H1 (cell line): Measurements from ENCODE around the gene SCN11A. TPM values are rescaled to one million over a fixed set of nuclear protein-coding genes. Genes with fewer than 3 reads are reported as not detected.

Source experiments
- CTCF ChIA-PET: fragments of 300-600 bp; sonication (Branson Sonifier 250); formaldehyde crosslinking; loops from one replicate; lab custom pipeline; 2021; ENCODE audit not compliant: partially characterized antibody; lab: Charles Lee
- POLR2A ChIA-PET: fragments of 300-600 bp; sonication (Branson Sonifier 250); formaldehyde crosslinking; loops from one replicate; lab custom pipeline; 2021; ENCODE audit warnings: inconsistent platforms; ENCODE audit not compliant: partially characterized antibody; lab: Charles Lee
- DNase-seq, 2 experiments: peaks; one replicate each; pipeline versions ENCODE4 v3.0.0 to v3.0.0-alpha.2; 2010 to 2022; ENCODE audit warnings: low spot score in 2 of 2, low read depth in 1 of 2, mixed read lengths in 1 of 2
- FAIRE-seq: peaks from 2 replicates; lab custom pipeline; 2011; peaks lifted over from hg19 to GRCh38; lab: Jason Lieb, UNC
- H2AFZ ChIP-seq: 2 replicates; pipeline ENCODE4 v1.8.1; 2012; ENCODE audit warnings: low read length, inconsistent platforms
- H2AK5ac ChIP-seq: 2 replicates; pipeline ENCODE4 v1.6.1; 2013; ENCODE audit warnings: low read depth, low read length
- H2BK120ac ChIP-seq: replicated peaks from 2 replicates; pipeline ENCODE3; 2013; ENCODE audit warnings: low read depth, low read length, inconsistent platforms
- H2BK12ac ChIP-seq: 2 replicates; pipeline ENCODE4 v1.6.1; 2013; ENCODE audit warnings: low read depth, low read length
- H2BK15ac ChIP-seq: 2 replicates; pipeline ENCODE4 v1.6.1; 2013; ENCODE audit warnings: low read length
- H2BK20ac ChIP-seq: 2 replicates; pipeline ENCODE4 v1.6.1; 2013; ENCODE audit warnings: low read length
- H2BK5ac ChIP-seq: 2 replicates; pipeline ENCODE4 v1.6.1; 2013; ENCODE audit warnings: low read depth, low read length
- H3K14ac ChIP-seq: 2 replicates; pipeline ENCODE4 v1.6.1; 2013; ENCODE audit warnings: inconsistent platforms; ENCODE audit not compliant: insufficient read length
- H3K18ac ChIP-seq: 2 replicates; pipeline ENCODE4 v1.6.1; 2013; ENCODE audit warnings: low read length; ENCODE audit errors: extremely low read depth
- H3K23ac ChIP-seq: 2 replicates; pipeline ENCODE4 v1.6.1; 2013; ENCODE audit warnings: inconsistent platforms; ENCODE audit not compliant: insufficient read length
- H3K23me2 ChIP-seq: 2 replicates; pipeline ENCODE4 v1.6.1; 2013; ENCODE audit warnings: low read depth, low read length
- H3K27ac ChIP-seq: 2 replicates; pipeline ENCODE4 v1.6.1; 2011; ENCODE audit warnings: low read depth, low read length, inconsistent platforms
- H3K27me3 ChIP-seq, 4 experiments: replicated peaks in 1 of 4; 1 replicate in 1 of 4; 2 replicates in 3 of 4; pipeline versions ENCODE4 v1.6.1 to v1.8.1; 2011 to 2013; ENCODE audit warnings: low read length in 3 of 4, mild to moderate bottlenecking in 3 of 4, inconsistent platforms in 2 of 4, mixed read lengths in 2 of 4, moderate library complexity in 1 of 4; ENCODE audit not compliant: control insufficient read depth in 3 of 4, insufficient read depth in 3 of 4; ENCODE audit errors: extremely low read depth in 1 of 4
- H3K36me3 ChIP-seq, 4 experiments: 2 replicates each; pipeline versions ENCODE4 v1.6.1 to v1.8.1; 2011 to 2013; ENCODE audit warnings: mild to moderate bottlenecking in 4 of 4, low read length in 3 of 4, moderate library complexity in 2 of 4, control low read depth in 1 of 4, inconsistent platforms in 1 of 4; ENCODE audit not compliant: insufficient read depth in 4 of 4, control insufficient read depth in 2 of 4
- H3K4ac ChIP-seq: replicated peaks from 2 replicates; pipeline ENCODE3; 2013; ENCODE audit warnings: low read length, low read depth, mixed read lengths, inconsistent platforms; ENCODE audit not compliant: insufficient read length
- H3K4me1 ChIP-seq, 4 experiments: replicated peaks in 1 of 4; 1 replicate in 1 of 4; 2 replicates in 3 of 4; pipeline versions ENCODE4 v1.6.1 to v1.8.1; 2011 to 2013; ENCODE audit warnings: low read length in 3 of 4, inconsistent platforms in 2 of 4, mixed read lengths in 1 of 4; ENCODE audit not compliant: insufficient read depth in 4 of 4, control insufficient read depth in 3 of 4
- H3K4me2 ChIP-seq, 2 experiments: 2 replicates each; pipeline versions ENCODE4 v1.6.1 to v1.8.1; 2011 to 2013; ENCODE audit warnings: low read depth in 2 of 2, low read length in 2 of 2, control low read depth in 1 of 2, inconsistent platforms in 1 of 2, mild to moderate bottlenecking in 1 of 2; ENCODE audit not compliant: insufficient read depth in 1 of 2
- H3K4me3 ChIP-seq, 4 experiments: fragments of 200-600, 300-600 bp in 1 of 4; sonication (generic), shearing (Covaris generic), sonication (Bioruptor Twin) in 1 of 4; 2 replicates each; pipeline versions ENCODE4 v1.5.1 to v1.8.1; 2011 to 2016; ENCODE audit warnings: low read length in 4 of 4, low read depth in 3 of 4, control low read depth in 2 of 4, inconsistent platforms in 2 of 4, mild to moderate bottlenecking in 2 of 4, mixed read lengths in 1 of 4, moderate library complexity in 1 of 4; ENCODE audit not compliant: insufficient read depth in 2 of 4; ENCODE audit errors: extremely low read depth in 1 of 4
- H3K56ac ChIP-seq: replicated peaks from 2 replicates; pipeline ENCODE3; 2013; ENCODE audit warnings: low read depth, mild to moderate bottlenecking, mixed read lengths, low read length, inconsistent platforms; ENCODE audit not compliant: insufficient read length
- H3K79me1 ChIP-seq: 2 replicates; pipeline ENCODE4 v1.6.1; 2013; ENCODE audit warnings: low read depth, low read length, control low read depth
- H3K79me2 ChIP-seq, 2 experiments: 2 replicates each; pipeline versions ENCODE4 v1.6.1 to v1.8.1; 2012 to 2013; ENCODE audit warnings: low read length in 2 of 2, mild to moderate bottlenecking in 2 of 2, inconsistent platforms in 1 of 2; ENCODE audit not compliant: insufficient read depth in 2 of 2, control insufficient read depth in 1 of 2
- H3K9ac ChIP-seq, 4 experiments: replicated peaks in 1 of 4; 1 replicate in 1 of 4; 2 replicates in 3 of 4; pipeline versions ENCODE4 v1.6.1 to v1.8.1; 2011 to 2013; ENCODE audit warnings: low read depth in 3 of 4, low read length in 3 of 4, control low read depth in 2 of 4, mild to moderate bottlenecking in 2 of 4, moderate library complexity in 2 of 4, inconsistent platforms in 1 of 4; ENCODE audit errors: extremely low read depth in 1 of 4
- H3K9me3 ChIP-seq, 2 experiments: 2 replicates each; pipeline versions ENCODE4 v1.6.1 to v1.8.1; 2012 to 2013; ENCODE audit warnings: mild to moderate bottlenecking in 2 of 2, moderate library complexity in 2 of 2, control low read depth in 1 of 2, inconsistent platforms in 1 of 2, low read depth in 1 of 2, low read length in 1 of 2, mixed read lengths in 1 of 2; ENCODE audit not compliant: insufficient read depth in 2 of 2
- H4K20me1 ChIP-seq, 2 experiments: replicated peaks in 1 of 2; 2 replicates each; pipeline versions ENCODE3 to v1.8.1; 2011 to 2013; ENCODE audit warnings: inconsistent platforms in 2 of 2, low read length in 2 of 2, mild to moderate bottlenecking in 1 of 2; ENCODE audit not compliant: insufficient read depth in 2 of 2, control insufficient read depth in 1 of 2
- H4K5ac ChIP-seq: 2 replicates; pipeline ENCODE4 v1.6.1; 2013; ENCODE audit warnings: low read length, low read depth, mixed read lengths, inconsistent platforms; ENCODE audit not compliant: insufficient read length
- H4K8ac ChIP-seq: 2 replicates; pipeline ENCODE4 v1.8.0; 2013; ENCODE audit warnings: mild to moderate bottlenecking, moderate library complexity, low read length, inconsistent platforms; ENCODE audit not compliant: insufficient read depth; ENCODE audit errors: extremely low read depth
- H4K91ac ChIP-seq: replicated peaks from 2 replicates; pipeline ENCODE3; 2013; ENCODE audit warnings: low read length, mixed read lengths, inconsistent platforms; ENCODE audit not compliant: insufficient read length
- BACH1 ChIP-seq: IDR thresholded peaks from 2 replicates; pipeline ENCODE4 v1.6.1; 2012; ENCODE audit warnings: low read length, improper control_type of control experiment
- CHD2 ChIP-seq: IDR thresholded peaks from 2 replicates; pipeline ENCODE4 v1.6.1; 2012; ENCODE audit warnings: low read length, improper control_type of control experiment
- FOSL1 ChIP-seq: IDR thresholded peaks from 2 replicates; pipeline ENCODE4 v1.6.1; 2011; ENCODE audit warnings: mild to moderate bottlenecking, low read depth, low read length, moderate library complexity; ENCODE audit not compliant: insufficient read depth
- JUN ChIP-seq: IDR thresholded peaks from 2 replicates; pipeline ENCODE4 v1.6.1; 2011; ENCODE audit warnings: low read depth, mild to moderate bottlenecking, improper control_type of control experiment, low read length
- NANOG ChIP-seq: IDR thresholded peaks from 2 replicates; pipeline ENCODE4 v1.6.1; 2011; ENCODE audit warnings: low read length, low read depth, mild to moderate bottlenecking, inconsistent platforms; ENCODE audit not compliant: insufficient read depth, poor library complexity, severe bottlenecking
- NRF1 ChIP-seq: IDR thresholded peaks from 2 replicates; pipeline ENCODE4 v1.6.1; 2011; ENCODE audit warnings: mild to moderate bottlenecking, low read depth, low read length, improper control_type of control experiment
- POU5F1 ChIP-seq: IDR thresholded peaks from 2 replicates; pipeline ENCODE4 v1.6.1; 2011; ENCODE audit warnings: low read depth, mild to moderate bottlenecking, low read length, moderate library complexity
- RXRA ChIP-seq: IDR thresholded peaks from 2 replicates; pipeline ENCODE4 v1.6.1; 2011; ENCODE audit warnings: low read depth, mild to moderate bottlenecking, low read length, moderate library complexity; ENCODE audit not compliant: insufficient read depth
- SAP30 ChIP-seq: fragments of 300-600 bp; sonication (generic); IDR thresholded peaks from 2 replicates; pipeline ENCODE4 v1.7.1; 2012; ENCODE audit warnings: low read length, moderate library complexity, mild to moderate bottlenecking, inconsistent platforms; ENCODE audit not compliant: insufficient read depth, insufficient replicate concordance
- SIX5 ChIP-seq: IDR thresholded peaks from 2 replicates; pipeline ENCODE4 v1.6.1; 2011; ENCODE audit warnings: mild to moderate bottlenecking, low read depth, low read length
- TAF7 ChIP-seq: optimal IDR thresholded peaks from 2 replicates; pipeline ENCODE3; 2011; ENCODE audit warnings: low read depth, mild to moderate bottlenecking, inconsistent platforms, low read length, moderate library complexity, borderline replicate concordance
- WGBS, 2 experiments: shearing (Covaris generic) in 1 of 2; methylation state at CpG; one replicate each; pipeline versions ENCODE4 v1.1.6 to v1.1.7; 2013 to 2015; ENCODE audit warnings: low lambda C conversion rate in 2 of 2, mixed read lengths in 2 of 2, inconsistent platforms in 1 of 2, low coverage in 1 of 2, missing lambda C conversion rate in 1 of 2; ENCODE audit not compliant: insufficient replicate concordance in 2 of 2, insufficient coverage in 1 of 2, insufficient read length in 1 of 2; ENCODE audit errors: extremely low coverage in 1 of 2, missing lambda C conversion rate in 1 of 2; 5-methylcytosine and 5-hydroxymethylcytosine counted together
- polyA plus RNA-seq, 7 experiments: library from polyadenylated mRNA; depleted of rRNA in 3 of 7; stranded (reverse) in 5 of 7; unstranded in 2 of 7; fragments of >200 nt in 5 of 7; fragments of 200-250 nt in 2 of 7; gene quantifications; 1 replicate in 5 of 7; 2 replicates in 1 of 7; 4 replicates in 1 of 7; pipeline versions ENCODE4 v1.2.1 to v1.2.3, GENCODE V29; 2011 to 2013; ENCODE audit warnings: missing spikeins in 2 of 7, mixed read lengths in 2 of 7
- total RNA-seq: library from RNA; stranded (reverse); fragmentation: NEBNext Ultra II Directional; extraction: Animal tissue kit (Norgen Biotek cat#: 25700); gene quantifications from 2 replicates; pipeline ENCODE4 v1.2.1, GENCODE V29; 2021
- TF ChIP-seq, protein P1 (sequence below): IDR thresholded peaks from 2 replicates; pipeline ENCODE4 v1.6.1; 2012; ENCODE audit warnings: low read length, inconsistent platforms

Gene SCN11A
- total and polyA plus RNA-seq, 2 of the 8 experiments (the other 6 are each of a cell fraction or from before 2014, with no cell fraction given) = 0.11 to 0.21 TPM

DNA sequence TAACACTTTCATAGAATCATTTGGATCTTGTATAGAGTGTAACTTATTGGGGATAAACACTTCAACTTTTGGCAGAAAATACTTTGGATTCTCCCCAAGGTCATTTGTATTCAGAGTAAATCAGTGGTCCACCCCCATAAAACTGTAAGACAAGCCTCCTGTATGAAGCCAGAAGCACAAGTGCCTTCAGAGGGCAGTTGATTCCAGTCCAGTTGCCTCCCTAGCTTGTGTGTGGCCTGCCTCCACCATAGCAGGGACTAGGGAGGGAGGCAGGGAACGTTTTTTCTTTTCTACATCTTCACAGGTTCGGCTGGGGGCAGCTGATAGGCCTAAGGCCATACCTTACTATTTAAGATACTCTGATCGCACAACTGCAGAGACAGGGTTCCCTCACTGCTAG lies 44.0 kb upstream of the SCN11A start:
- FAIRE-seq = no peak
- CTCF ChIA-PET = interaction anchor here (1.3 to 3.2 kb wide), 2 partner anchors 96 to 193 kb away, joined by 3 to 16 read pairs; partner anchors contain the start of gene XIRP1
- H3K36me3 ChIP-seq = peaks cover 22 to 57% (median 50%) of the 10 kb centered on the region in 4 experiments
- no peak for TF ChIP-seq SIX5
- TF ChIP-seq NRF1 = no peak
- no peak for TF ChIP-seq RXRA
- no peak for TF ChIP-seq NANOG
- TF ChIP-seq BACH1 = no peak
- TF ChIP-seq POU5F1 = no peak
- no peak for TF ChIP-seq FOSL1
- TF ChIP-seq TAF7 = no peak
- TF ChIP-seq, protein P1, sequence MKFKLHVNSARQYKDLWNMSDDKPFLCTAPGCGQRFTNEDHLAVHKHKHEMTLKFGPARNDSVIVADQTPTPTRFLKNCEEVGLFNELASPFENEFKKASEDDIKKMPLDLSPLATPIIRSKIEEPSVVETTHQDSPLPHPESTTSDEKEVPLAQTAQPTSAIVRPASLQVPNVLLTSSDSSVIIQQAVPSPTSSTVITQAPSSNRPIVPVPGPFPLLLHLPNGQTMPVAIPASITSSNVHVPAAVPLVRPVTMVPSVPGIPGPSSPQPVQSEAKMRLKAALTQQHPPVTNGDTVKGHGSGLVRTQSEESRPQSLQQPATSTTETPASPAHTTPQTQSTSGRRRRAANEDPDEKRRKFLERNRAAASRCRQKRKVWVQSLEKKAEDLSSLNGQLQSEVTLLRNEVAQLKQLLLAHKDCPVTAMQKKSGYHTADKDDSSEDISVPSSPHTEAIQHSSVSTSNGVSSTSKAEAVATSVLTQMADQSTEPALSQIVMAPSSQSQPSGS = no peak
- TF ChIP-seq CHD2 = no peak
- no peak for TF ChIP-seq JUN
- TF ChIP-seq SAP30 = no peak

More for the DNA sequence above, 44.0 kb upstream of the SCN11A start:
- no peaks in the 10 kb centered on the region for H3K79me2 ChIP-seq
- H2BK12ac ChIP-seq = no peak overlapping the region
- H3K4me3 ChIP-seq = no peak overlapping the region
- H4K91ac ChIP-seq = no peak overlapping the region
- no peak overlapping the region for H3K23ac ChIP-seq
- H3K23me2 ChIP-seq = no peaks in the 10 kb centered on the region; the same call in 1 of the 2 replicates
- peaks cover 0 to 2% (median 0%) of the 10 kb centered on the region in 4 experiments; a peak in 1 of 7 replicates for H3K27me3 ChIP-seq
- POLR2A ChIA-PET = interaction anchor here (0.6 kb wide), 1 partner anchor 26 kb away, joined by 3 read pairs; no protein-coding TSS in a partner anchor
- no peak overlapping the region for H2BK120ac ChIP-seq
- H3K56ac ChIP-seq = no peak overlapping the region
- no peak overlapping the region for H3K4me2 ChIP-seq
- H3K9me3 ChIP-seq = no peaks in the 10 kb centered on the region; a peak in 1 of 4 replicates
- no peak overlapping the region for H4K8ac ChIP-seq
- H2AFZ ChIP-seq = no peak overlapping the region
- no peak overlapping the region for H2BK20ac ChIP-seq
- H3K9ac ChIP-seq = no peak overlapping the region
- H4K5ac ChIP-seq = no peak overlapping the region
- no peak overlapping the region for H3K4ac ChIP-seq
- H3K79me1 ChIP-seq = no peaks in the 10 kb centered on the region
- no peaks in the 10 kb centered on the region for H3K4me1 ChIP-seq
- H3K14ac ChIP-seq = no peak overlapping the region
- DNase-seq = peak in 1 of 2 experiments; percentile 24
- no peak overlapping the region for H2AK5ac ChIP-seq
- no peak overlapping the region for H2BK5ac ChIP-seq
- H3K27ac ChIP-seq = no peak overlapping the region
- peaks cover 0 to 3% of the 10 kb centered on the region in 2 experiments for H4K20me1 ChIP-seq
- H2BK15ac ChIP-seq = no peak overlapping the region
- H3K18ac ChIP-seq = no peak overlapping the region
- WGBS, 2 experiments = 90% methylated on average over 3 of the region's 3 CpGs; no CpG with 5 or more reads in 1 of the 2 experiments
